Inflammatory macrophage treated with lipopolysaccharide for 4 hours (primary cell): ENCODE data around the gene CREB3L4.

Experiments
- DNase-seq: peaks from one replicate; pipeline ENCODE4 v3.0.0-alpha.2; 2020

The CREB3L4 gene

GRCh38 chr1:153967107-153967999, at the start of gene CREB3L4:
Gene CREB3L4, plus strand, starts transcription at chr1:153967902. Its CDS starts 624 bp downstream, at chr1:153968526.
- DNase-seq = peak; percentile 97

GRCh38 chr1:153919876-153920852, 47.5 kb upstream of the CREB3L4 start:
- peak; percentile 23 for DNase-seq

- no peak for DNase-seq
Measured at GRCh38 chr1:153921080-153921802, 46.5 kb upstream of the CREB3L4 start.

GRCh38 chr1:153921803-153922075, 46.0 kb upstream of the CREB3L4 start:
- no peak for DNase-seq

GRCh38 chr1:153922076-153922971, 45.4 kb upstream of the CREB3L4 start:
- DNase-seq = peak; percentile 6

- peak; percentile 100 for DNase-seq
Measured at GRCh38 chr1:153922972-153923925, 44.5 kb upstream of the CREB3L4 start, which contains the start of gene GATAD2B. Gene GATAD2B, minus strand, starts transcription at chr1:153922972. Its CDS starts 94,625 bp downstream, at chr1:153828347.

- DNase-seq = no peak
Measured at GRCh38 chr1:153926405-153926804, 41.3 kb upstream of the CREB3L4 start.

- no peak for DNase-seq
Measured at GRCh38 chr1:153928245-153928644, 39.5 kb upstream of the CREB3L4 start.

GRCh38 chr1:153928791-153929341, 38.8 kb upstream of the CREB3L4 start:
- no peak for DNase-seq

GRCh38 chr1:153929426-153929825, 38.3 kb upstream of the CREB3L4 start:
- no peak for DNase-seq

GRCh38 chr1:153929981-153930948, 37.4 kb upstream of the CREB3L4 start:
- no peak for DNase-seq

GRCh38 chr1:153932156-153933131, 35.3 kb upstream of the CREB3L4 start:
- no peak for DNase-seq

- DNase-seq = no peak
Measured at GRCh38 chr1:153933430-153933829, 34.3 kb upstream of the CREB3L4 start.

GRCh38 chr1:153933955-153934354, 33.7 kb upstream of the CREB3L4 start:
- DNase-seq = no peak

GRCh38 chr1:153934746-153935145, 33.0 kb upstream of the CREB3L4 start:
- DNase-seq = no peak

GRCh38 chr1:153936011-153936802, 31.5 kb upstream of the CREB3L4 start:
- DNase-seq = no peak

- DNase-seq = no peak
Measured at GRCh38 chr1:153937331-153937730, 30.4 kb upstream of the CREB3L4 start.
